Right lung (tissue), 5 donors: ENCODE data around the gene CASP10. TPM values are rescaled to one million over a fixed set of nuclear protein-coding genes. Genes with fewer than 3 reads are reported as not detected.
A peak's percentile ranks its signal among the peaks of the same experiment; 100 is the strongest.
"Not testable (repeated sequence)": the region's sequence is repeated elsewhere in the genome, so short reads cannot be mapped to it uniquely, and the experiment has no call there.

ENCODE experiments used
- DNase-seq, 2 donors: peaks; one replicate each; pipeline ENCODE4 v3.0.0-alpha.2; 2013
- polyA plus RNA-seq, 5 donors: library from polyadenylated mRNA; unstranded; fragments of 120-200 nt; gene quantifications; one replicate each; pipeline versions ENCODE4 v1.2.1 to v1.2.3, GENCODE V29; 2013; ENCODE audit warnings: inconsistent platforms in 1 of 5, low replicate concordance in 1 of 5; ENCODE audit not compliant: insufficient read length in 5 of 5, insufficient read depth in 1 of 5

Gene CASP10
- polyA plus RNA-seq, 5 donors, result 9.7 to 19.7 (median 16.2) TPM

- no peak for DNase-seq
Observed at GRCh38 chr2:201152999-201153815, 29.7 kb upstream of the CASP10 start.

- DNase-seq, result no peak
Observed at GRCh38 chr2:201154615-201155399, 28.1 kb upstream of the CASP10 start.

GRCh38 chr2:201156036-201156435 is 26.9 kb upstream of the CASP10 start:
- no peak for DNase-seq

- DNase-seq, result no peak
Observed at GRCh38 chr2:201156640-201157039, 26.3 kb upstream of the CASP10 start.

GRCh38 chr2:201157694-201158093 is 25.2 kb upstream of the CASP10 start:
- no peak for DNase-seq

- peak; percentile 35 to 48 for DNase-seq
Observed at GRCh38 chr2:201158111-201158929, 24.6 kb upstream of the CASP10 start.

- DNase-seq, result no peak
Observed at GRCh38 chr2:201164166-201164565, 18.8 kb upstream of the CASP10 start.

GRCh38 chr2:201167546-201167945 is 15.4 kb upstream of the CASP10 start:
- DNase-seq, result no peak

- DNase-seq, result not testable (repeated sequence)
Observed at GRCh38 chr2:201168496-201168895, 14.4 kb upstream of the CASP10 start.

- no peak for DNase-seq
Observed at GRCh38 chr2:201171259-201171814, 11.6 kb upstream of the CASP10 start.

- DNase-seq, result no peak
Observed at GRCh38 chr2:201172279-201172678, 10.7 kb upstream of the CASP10 start.

- DNase-seq, result no peak
Observed at GRCh38 chr2:201174687-201175086, 8.3 kb upstream of the CASP10 start.

GRCh38 chr2:201176081-201176481 is 6.9 kb upstream of the CASP10 start:
- DNase-seq, result no peak

GRCh38 chr2:201180010-201180409 is 2.9 kb upstream of the CASP10 start:
- no peak for DNase-seq

GRCh38 chr2:201183365-201183727 is 405 bp downstream of the CASP10 start:
- DNase-seq, result no peak

- not testable (repeated sequence) for DNase-seq
Observed at GRCh38 chr2:201183835-201184234, 894 bp downstream of the CASP10 start.

GRCh38 chr2:201184248-201184647 is 1.3 kb downstream of the CASP10 start:
- not testable (repeated sequence) for DNase-seq

- no peak for DNase-seq
Observed at GRCh38 chr2:201185863-201186262, 2.9 kb downstream of the CASP10 start.

GRCh38 chr2:201186982-201187381 is 4.0 kb downstream of the CASP10 start:
- DNase-seq, result no peak

- DNase-seq, result no peak
Observed at GRCh38 chr2:201188449-201188848, 5.5 kb downstream of the CASP10 start.

GRCh38 chr2:201191132-201191875 is 8.4 kb downstream of the CASP10 start:
- DNase-seq, result no peak
